ENCODE measurements around the gene FES.

- TF ChIP-seq, protein P1, sequence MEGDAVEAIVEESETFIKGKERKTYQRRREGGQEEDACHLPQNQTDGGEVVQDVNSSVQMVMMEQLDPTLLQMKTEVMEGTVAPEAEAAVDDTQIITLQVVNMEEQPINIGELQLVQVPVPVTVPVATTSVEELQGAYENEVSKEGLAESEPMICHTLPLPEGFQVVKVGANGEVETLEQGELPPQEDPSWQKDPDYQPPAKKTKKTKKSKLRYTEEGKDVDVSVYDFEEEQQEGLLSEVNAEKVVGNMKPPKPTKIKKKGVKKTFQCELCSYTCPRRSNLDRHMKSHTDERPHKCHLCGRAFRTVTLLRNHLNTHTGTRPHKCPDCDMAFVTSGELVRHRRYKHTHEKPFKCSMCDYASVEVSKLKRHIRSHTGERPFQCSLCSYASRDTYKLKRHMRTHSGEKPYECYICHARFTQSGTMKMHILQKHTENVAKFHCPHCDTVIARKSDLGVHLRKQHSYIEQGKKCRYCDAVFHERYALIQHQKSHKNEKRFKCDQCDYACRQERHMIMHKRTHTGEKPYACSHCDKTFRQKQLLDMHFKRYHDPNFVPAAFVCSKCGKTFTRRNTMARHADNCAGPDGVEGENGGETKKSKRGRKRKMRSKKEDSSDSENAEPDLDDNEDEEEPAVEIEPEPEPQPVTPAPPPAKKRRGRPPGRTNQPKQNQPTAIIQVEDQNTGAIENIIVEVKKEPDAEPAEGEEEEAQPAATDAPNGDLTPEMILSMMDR (IDR thresholded peaks at IDR 0.05) = no peak
- TF ChIP-seq POLR2A (IDR thresholded peaks at IDR 0.05) = no peak
Observed at GRCh38 chr15:90913398-90913944, 29.2 kb downstream of the FES start.

Measured in Peyer's patch (tissue), 4 donors.